Measurements from ENCODE around the gene FAM124B. TPM values are rescaled to one million over a fixed set of nuclear protein-coding genes. Genes with fewer than 3 reads are reported as not detected.
A peak's percentile ranks its signal among the peaks of the same experiment; 100 is the strongest.

The FAM124B gene
- total RNA-seq, 4 donors from 2014 or later, result 0.30 to 5.2 (median 1.1) TPM

DNA sequence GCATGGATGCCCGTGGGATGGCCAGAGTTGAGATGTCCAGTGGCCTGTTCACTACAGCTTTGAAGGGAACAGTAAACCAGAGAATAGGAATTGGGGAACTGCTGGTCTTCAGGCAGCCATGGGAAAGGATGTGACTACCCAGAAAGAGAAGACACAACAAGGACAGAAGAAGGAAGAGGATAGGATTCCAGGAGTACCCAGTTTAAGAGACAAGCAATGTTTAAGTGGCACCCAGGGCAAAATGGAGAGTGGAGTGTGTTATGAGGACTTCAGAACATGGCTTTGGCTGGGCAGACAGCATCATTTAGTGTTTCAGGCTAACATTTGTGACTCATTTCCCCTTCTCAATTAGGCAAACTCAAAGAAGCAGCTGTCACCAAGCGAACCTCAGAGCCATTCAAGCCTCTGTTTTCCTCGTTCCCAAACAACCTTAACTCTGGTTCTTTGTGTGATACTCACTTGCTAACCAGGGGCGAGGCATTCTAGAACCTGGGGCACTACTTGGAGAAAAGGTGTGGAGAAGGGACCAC is 4.0 kb upstream of the FAM124B start:
- WGBS, result 96% methylated on average over 4 of the region's 4 CpGs
- Histone ChIP-seq H3K4me3 (no peak overlapping the region), H3K9me3 (no peaks in the 10 kb centered on the region), H3K4me1 (no peaks in the 10 kb centered on the region), H3K27ac (no peak overlapping the region), H3K36me3 (no peaks in the 10 kb centered on the region), H3K27me3 (no peaks in the 10 kb centered on the region)
- no peak for DNase-seq (ENCODE audit: low spot score in 2 of 2)
- no peak for TF ChIP-seq POLR2A (IDR thresholded peaks at IDR 0.05)
- no peak for TF ChIP-seq POLR2AphosphoS5 (IDR thresholded peaks at IDR 0.05)
- TF ChIP-seq, protein P1, sequence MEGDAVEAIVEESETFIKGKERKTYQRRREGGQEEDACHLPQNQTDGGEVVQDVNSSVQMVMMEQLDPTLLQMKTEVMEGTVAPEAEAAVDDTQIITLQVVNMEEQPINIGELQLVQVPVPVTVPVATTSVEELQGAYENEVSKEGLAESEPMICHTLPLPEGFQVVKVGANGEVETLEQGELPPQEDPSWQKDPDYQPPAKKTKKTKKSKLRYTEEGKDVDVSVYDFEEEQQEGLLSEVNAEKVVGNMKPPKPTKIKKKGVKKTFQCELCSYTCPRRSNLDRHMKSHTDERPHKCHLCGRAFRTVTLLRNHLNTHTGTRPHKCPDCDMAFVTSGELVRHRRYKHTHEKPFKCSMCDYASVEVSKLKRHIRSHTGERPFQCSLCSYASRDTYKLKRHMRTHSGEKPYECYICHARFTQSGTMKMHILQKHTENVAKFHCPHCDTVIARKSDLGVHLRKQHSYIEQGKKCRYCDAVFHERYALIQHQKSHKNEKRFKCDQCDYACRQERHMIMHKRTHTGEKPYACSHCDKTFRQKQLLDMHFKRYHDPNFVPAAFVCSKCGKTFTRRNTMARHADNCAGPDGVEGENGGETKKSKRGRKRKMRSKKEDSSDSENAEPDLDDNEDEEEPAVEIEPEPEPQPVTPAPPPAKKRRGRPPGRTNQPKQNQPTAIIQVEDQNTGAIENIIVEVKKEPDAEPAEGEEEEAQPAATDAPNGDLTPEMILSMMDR (IDR thresholded peaks at IDR 0.05), result no peak

DNA sequence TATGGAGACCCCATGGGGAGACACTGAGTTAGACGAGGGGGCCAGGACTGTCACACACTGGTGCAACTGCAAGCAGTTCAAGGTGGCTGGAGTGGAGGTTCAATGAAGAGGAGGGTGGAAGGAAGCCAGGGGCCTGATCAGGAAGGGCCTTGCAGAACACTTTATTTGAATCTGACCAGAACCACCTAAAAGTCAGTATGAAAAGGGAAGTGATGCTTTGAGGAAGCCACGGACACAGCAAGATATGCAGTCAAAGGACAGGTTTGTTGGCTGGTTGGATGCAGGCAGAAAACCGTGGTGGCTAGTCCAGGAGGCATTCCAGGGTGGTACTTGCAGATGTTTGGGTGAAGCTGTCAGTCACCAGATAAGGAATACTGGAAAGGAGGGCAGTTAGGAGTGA is 3.5 kb upstream of the FAM124B start:
- H3K4me3 ChIP-seq, result no peak overlapping the region
- H3K27ac ChIP-seq, result no peak overlapping the region
- TF ChIP-seq POLR2A (IDR thresholded peaks at IDR 0.05) (no peak), EP300 (IDR thresholded peaks at IDR 0.05) (no peak), POLR2AphosphoS5 (IDR thresholded peaks at IDR 0.05) (no peak)
- TF ChIP-seq, protein P1 (IDR thresholded peaks at IDR 0.05), result no peak
- H3K9me3 ChIP-seq, result no peaks in the 10 kb centered on the region
- no peaks in the 10 kb centered on the region for H3K4me1 ChIP-seq
- no peak for DNase-seq (ENCODE audit: low spot score in 2 of 2)
- WGBS, result 80% methylated on average over 3 of the region's 3 CpGs
- no peaks in the 10 kb centered on the region for H3K36me3 ChIP-seq
- H3K27me3 ChIP-seq, result no peaks in the 10 kb centered on the region

DNA sequence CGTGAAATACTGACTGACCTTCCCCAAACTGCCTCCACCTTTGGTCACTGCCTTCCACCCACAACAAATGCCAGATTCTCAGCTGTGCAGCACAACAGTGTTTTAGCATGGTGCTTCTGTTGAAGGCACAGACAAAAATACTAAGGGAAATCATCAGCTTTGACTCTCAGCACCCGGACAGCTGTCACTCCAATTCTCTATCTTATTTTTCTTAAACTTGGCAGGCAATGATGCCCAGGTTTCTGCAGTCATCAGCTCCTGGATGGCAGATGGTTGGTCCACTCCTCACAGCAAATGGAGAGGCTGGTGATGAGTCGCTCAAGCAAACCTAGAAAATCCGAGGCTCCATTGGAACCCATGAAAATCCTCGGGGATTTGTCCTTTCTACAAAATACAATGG is 2.9 kb upstream of the FAM124B start:
- no peak overlapping the region for H3K4me3 ChIP-seq
- H3K4me1 ChIP-seq, result no peaks in the 10 kb centered on the region
- TF ChIP-seq EP300 (IDR thresholded peaks at IDR 0.05), result no peak
- no peak for TF ChIP-seq POLR2AphosphoS5 (IDR thresholded peaks at IDR 0.05)
- TF ChIP-seq, protein P1 (IDR thresholded peaks at IDR 0.05), result no peak
- no peak for TF ChIP-seq POLR2A (IDR thresholded peaks at IDR 0.05)
- H3K9me3 ChIP-seq, result no peaks in the 10 kb centered on the region
- 72% methylated on average over 5 of the region's 5 CpGs for WGBS
- DNase-seq (ENCODE audit: low spot score in 2 of 2), result no peak
- no peak overlapping the region for H3K27ac ChIP-seq
- H3K27me3 ChIP-seq, result no peaks in the 10 kb centered on the region
- no peaks in the 10 kb centered on the region for H3K36me3 ChIP-seq

DNA sequence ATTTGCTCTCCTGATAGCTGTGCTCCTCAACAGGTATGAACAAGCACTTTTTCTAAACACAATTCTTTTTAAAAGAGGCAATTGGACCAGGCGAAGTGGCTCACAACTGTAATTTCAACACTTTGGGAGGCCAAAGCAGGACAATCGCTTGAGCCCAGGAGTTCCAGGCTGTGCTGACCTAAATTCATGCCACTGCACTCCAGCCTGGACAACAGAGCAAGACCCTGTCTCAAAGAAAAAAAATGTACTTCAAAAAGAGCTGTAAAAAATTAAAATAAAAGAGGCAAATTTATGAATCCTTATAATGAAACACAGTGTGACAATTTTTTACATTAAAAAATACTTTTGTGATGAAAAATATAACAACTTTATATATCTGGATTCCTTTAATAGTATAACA is 1.8 kb upstream of the FAM124B start:
- DNase-seq (ENCODE audit: low spot score in 2 of 2), result no peak
- no peaks in the 10 kb centered on the region for H3K4me1 ChIP-seq
- H3K36me3 ChIP-seq, result no peaks in the 10 kb centered on the region
- 96% methylated on average over 2 of the region's 2 CpGs for WGBS
- H3K27me3 ChIP-seq, result no peaks in the 10 kb centered on the region
- H3K9me3 ChIP-seq, result no peaks in the 10 kb centered on the region
- no peak overlapping the region for H3K4me3 ChIP-seq
- TF ChIP-seq EP300 (IDR thresholded peaks at IDR 0.05) (no peak), POLR2A (IDR thresholded peaks at IDR 0.05) (no peak), POLR2AphosphoS5 (IDR thresholded peaks at IDR 0.05) (no peak)
- no peak overlapping the region for H3K27ac ChIP-seq

DNA sequence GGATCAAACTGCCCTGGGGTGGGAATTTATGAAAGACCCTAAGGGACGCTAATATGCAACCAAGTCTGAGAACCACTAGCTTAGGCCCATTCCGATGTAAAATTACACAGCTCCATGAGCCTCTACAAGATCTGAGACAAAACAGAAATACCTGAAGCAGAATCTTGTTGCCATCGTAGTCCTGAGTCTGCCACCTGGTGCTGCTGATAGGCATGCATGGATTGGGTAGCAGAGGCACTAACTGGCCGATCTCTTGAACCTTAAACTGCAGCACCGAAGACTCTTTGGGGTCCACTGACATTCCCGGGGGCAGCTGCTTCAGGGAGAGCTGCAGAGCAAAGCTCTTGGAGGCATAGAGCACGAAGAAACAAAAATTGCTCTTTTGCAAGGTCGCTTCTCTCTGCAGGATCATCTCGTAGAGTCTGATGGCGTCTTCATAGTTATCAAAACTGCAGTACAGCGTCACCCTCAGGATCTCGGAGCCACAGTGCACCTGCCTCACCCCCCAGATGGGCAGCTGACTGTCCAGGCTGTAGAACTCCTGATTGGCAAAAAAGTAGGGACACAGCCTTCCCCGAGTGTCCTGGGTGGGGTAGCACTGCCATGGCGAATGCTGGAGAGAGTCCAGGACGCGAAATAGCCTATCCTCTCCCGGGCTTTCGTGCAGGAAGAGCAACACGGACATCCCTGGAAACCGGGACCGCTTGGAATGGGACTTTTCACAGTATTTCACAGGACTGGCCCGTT is 848 bp downstream of the FAM124B start:
- Histone ChIP-seq H3K4me3 (peak overlapping the region; percentile 40), H3K4me1 (no peaks in the 10 kb centered on the region), H3K9me3 (no peaks in the 10 kb centered on the region), H3K27ac (peak overlapping the region; percentile 60), H3K36me3 (no peaks in the 10 kb centered on the region), H3K27me3 (no peaks in the 10 kb centered on the region)
- WGBS, result 83% methylated on average over 21 of the region's 22 CpGs
- no peak for TF ChIP-seq EP300 (IDR thresholded peaks at IDR 0.05)
- TF ChIP-seq, protein P1 (IDR thresholded peaks at IDR 0.05), result no peak
- TF ChIP-seq POLR2AphosphoS5 (IDR thresholded peaks at IDR 0.05), result no peak
- TF ChIP-seq POLR2A (IDR thresholded peaks at IDR 0.05), result no peak
- no peak for DNase-seq (ENCODE audit: low spot score in 2 of 2)

All from suprapubic skin (tissue), 4 donors.